Muscle layer of duodenum (tissue), 2 donors: ENCODE data around the gene CAMKK1.

Experiments used
- H3K27ac ChIP-seq: one replicate; pipeline ENCODE4 v1.7.0; 2013; ENCODE audit warnings: mild to moderate bottlenecking, low read length
- H3K27me3 ChIP-seq: one replicate; pipeline ENCODE4 v1.7.0; 2013; ENCODE audit warnings: low read depth, mild to moderate bottlenecking, control low read depth, low read length
- H3K36me3 ChIP-seq, 2 donors: one replicate each; pipeline ENCODE4 v1.7.0; 2013; ENCODE audit warnings: low read length in 2 of 2, control low read depth in 1 of 2, mild to moderate bottlenecking in 1 of 2; ENCODE audit not compliant: insufficient read depth in 2 of 2, control insufficient read depth in 1 of 2
- H3K4me1 ChIP-seq, 2 donors: one replicate each; pipeline ENCODE4 v1.7.0; 2013; ENCODE audit warnings: low read length in 2 of 2, mild to moderate bottlenecking in 2 of 2, control low read depth in 1 of 2, moderate library complexity in 1 of 2; ENCODE audit not compliant: insufficient read depth in 2 of 2, control insufficient read depth in 1 of 2
- H3K4me3 ChIP-seq, 2 donors: one replicate each; pipeline ENCODE4 v1.7.0; 2013; ENCODE audit warnings: low read length in 2 of 2, low read depth in 1 of 2, mild to moderate bottlenecking in 1 of 2
- H3K9me3 ChIP-seq, 2 donors: one replicate each; pipeline ENCODE4 v1.7.0; 2013; ENCODE audit warnings: low read length in 2 of 2, control low read depth in 1 of 2, mild to moderate bottlenecking in 1 of 2; ENCODE audit not compliant: control insufficient read depth in 1 of 2
- donor health status: healthy.

CAMKK1 gene

GRCh38 chr17:3915995-3916696, 23.3 kb upstream of the CAMKK1 start, which contains the start of gene P2RX1:
Gene P2RX1, minus strand, starts transcription at chr17:3916465. Its CDS starts 240 bp downstream, at chr17:3916225.
- Histone ChIP-seq H3K4me3 (peak within 1 kb of the TSS; percentile 13 to 45), H3K27ac (peak within 1 kb of the TSS; percentile 51), H3K9me3 (no peaks in the 10 kb centered on the region), H3K27me3 (no peaks in the 10 kb centered on the region), H3K36me3 (no peaks in the 10 kb centered on the region), H3K4me1 (peaks cover 10 to 18% of the 10 kb centered on the region in 2 donors)

- H3K9me3 ChIP-seq = no peaks in the 10 kb centered on the region
- peak overlapping the region; percentile 51 for H3K27ac ChIP-seq
- H3K4me3 ChIP-seq = peak overlapping the region; percentile 13 to 45
- H3K4me1 ChIP-seq = peaks cover 10 to 18% of the 10 kb centered on the region in 2 donors
- H3K27me3 ChIP-seq = no peaks in the 10 kb centered on the region
- no peaks in the 10 kb centered on the region for H3K36me3 ChIP-seq
These were observed 22.7 kb upstream of the CAMKK1 start for GRCh38 chr17:3915581-3915994.

GRCh38 chr17:3914312-3914670, 21.4 kb upstream of the CAMKK1 start:
- Histone ChIP-seq H3K27me3 (no peaks in the 10 kb centered on the region), H3K36me3 (no peaks in the 10 kb centered on the region), H3K9me3 (no peaks in the 10 kb centered on the region), H3K4me3 (peak overlapping the region in 1 of 2 donors; percentile 45), H3K27ac (peak overlapping the region; percentile 58), H3K4me1 (peaks cover 10 to 14% of the 10 kb centered on the region in 2 donors)

GRCh38 chr17:3913531-3914311, 20.9 kb upstream of the CAMKK1 start:
- peak overlapping the region; percentile 58 for H3K27ac ChIP-seq
- H3K27me3 ChIP-seq = no peaks in the 10 kb centered on the region
- H3K9me3 ChIP-seq = no peaks in the 10 kb centered on the region
- no peaks in the 10 kb centered on the region for H3K36me3 ChIP-seq
- H3K4me3 ChIP-seq = peak overlapping the region; percentile 37 to 45
- H3K4me1 ChIP-seq = peaks cover 10 to 14% of the 10 kb centered on the region in 2 donors

- Histone ChIP-seq H3K36me3 (no peaks in the 10 kb centered on the region), H3K4me3 (no peak overlapping the region), H3K27ac (no peak overlapping the region), H3K9me3 (no peaks in the 10 kb centered on the region), H3K27me3 (no peaks in the 10 kb centered on the region), H3K4me1 (peaks cover 10 to 14% of the 10 kb centered on the region in 2 donors)
These were observed 20.0 kb upstream of the CAMKK1 start for GRCh38 chr17:3912827-3913226.

- H3K27ac ChIP-seq = no peak overlapping the region
- no peak overlapping the region for H3K4me3 ChIP-seq
- peaks cover 7 to 8% of the 10 kb centered on the region in 2 donors for H3K4me1 ChIP-seq
- no peaks in the 10 kb centered on the region for H3K36me3 ChIP-seq
- H3K27me3 ChIP-seq = no peaks in the 10 kb centered on the region
- H3K9me3 ChIP-seq = no peaks in the 10 kb centered on the region
These were observed 18.6 kb upstream of the CAMKK1 start for GRCh38 chr17:3911271-3912053.

- H3K27me3 ChIP-seq = no peaks in the 10 kb centered on the region
- no peak overlapping the region for H3K27ac ChIP-seq
- H3K4me1 ChIP-seq = peaks cover 7 to 8% of the 10 kb centered on the region in 2 donors
- no peaks in the 10 kb centered on the region for H3K9me3 ChIP-seq
- no peaks in the 10 kb centered on the region for H3K36me3 ChIP-seq
- H3K4me3 ChIP-seq = no peak overlapping the region
These were observed 17.8 kb upstream of the CAMKK1 start for GRCh38 chr17:3910420-3911270.

GRCh38 chr17:3909257-3909656, 16.4 kb upstream of the CAMKK1 start:
- Histone ChIP-seq H3K9me3 (no peaks in the 10 kb centered on the region), H3K36me3 (no peaks in the 10 kb centered on the region)

GRCh38 chr17:3907483-3908216, 14.8 kb upstream of the CAMKK1 start:
- Histone ChIP-seq H3K4me3 (no peak overlapping the region), H3K9me3 (no peaks in the 10 kb centered on the region), H3K27ac (no peak overlapping the region), H3K27me3 (no peaks in the 10 kb centered on the region), H3K36me3 (no peaks in the 10 kb centered on the region), H3K4me1 (no peaks in the 10 kb centered on the region)

More at GRCh38 chr17:3909257-3909656, 16.4 kb upstream of the CAMKK1 start:
- Histone ChIP-seq H3K27ac (no peak overlapping the region), H3K4me3 (no peak overlapping the region), H3K4me1 (peaks cover 7 to 8% of the 10 kb centered on the region in 2 donors), H3K27me3 (no peaks in the 10 kb centered on the region)

- Histone ChIP-seq H3K4me3 (no peak overlapping the region), H3K36me3 (no peaks in the 10 kb centered on the region), H3K4me1 (no peaks in the 10 kb centered on the region), H3K9me3 (no peaks in the 10 kb centered on the region), H3K27ac (no peak overlapping the region), H3K27me3 (no peaks in the 10 kb centered on the region)
These were observed 14.0 kb upstream of the CAMKK1 start for GRCh38 chr17:3906881-3907280.
